Peyer's patch (tissue), 4 donors: ENCODE data around the gene C10orf71. TPM values are rescaled to one million over a fixed set of nuclear protein-coding genes. Genes with fewer than 3 reads are reported as not detected.

Experiments used
- DNase-seq, 3 donors: peaks; one replicate each; pipeline ENCODE4 v3.0.0-alpha.2; 2017 to 2019
- H3K27ac ChIP-seq, 4 donors: fragments of 200-600 bp; sonication (generic); one replicate each; pipeline ENCODE4 v1.5.1; 2016 to 2019
- H3K27me3 ChIP-seq, 2 donors: fragments of 200-600 bp; sonication (generic); one replicate each; pipeline ENCODE4 v1.5.1; 2019
- H3K36me3 ChIP-seq, 3 donors: fragments of 200-600 bp; sonication (generic); one replicate each; pipeline ENCODE4 v1.5.1; 2016 to 2019
- H3K4me1 ChIP-seq, 4 donors: fragments of 200-600 bp; sonication (generic); one replicate each; pipeline ENCODE4 v1.5.1; 2016 to 2019
- H3K4me3 ChIP-seq, 4 donors: fragments of 200-600 bp; sonication (generic); 1 replicate in 3 of 4; 2 replicates in 1 of 4; pipeline ENCODE4 v1.5.1; 2016 to 2019; ENCODE audit warnings: mild to moderate bottlenecking in 1 of 4
- H3K9me3 ChIP-seq, 4 donors: fragments of 200-600 bp; sonication (generic); one replicate each; pipeline ENCODE4 v1.5.1; 2016 to 2019; ENCODE audit warnings: mild to moderate bottlenecking in 1 of 4
- CTCF ChIP-seq, 6 experiments: fragments of 450-650 bp in 4 of 6; fragments of 200-600 bp in 2 of 6; sonication (generic) in 1 of 6; IDR thresholded peaks; one replicate each; pipeline ENCODE4 v1.5.1; 2017 to 2019; ENCODE audit warnings: antibody characterized with exemption in 6 of 6, mild to moderate bottlenecking in 3 of 6, moderate library complexity in 1 of 6
- POLR2A ChIP-seq, 2 donors: fragments of 450-650 bp; IDR thresholded peaks; one replicate each; pipeline ENCODE4 v1.5.1; 2017; ENCODE audit warnings: antibody characterized with exemption in 2 of 2, mild to moderate bottlenecking in 2 of 2, moderate library complexity in 2 of 2
- total RNA-seq, 4 donors: library from RNA; depleted of rRNA; stranded (reverse); fragments of >200 nt; gene quantifications; one replicate each; pipeline ENCODE4 v1.1.0, GENCODE V29; 2016

C10orf71 gene
- total RNA-seq, 4 donors from 2014 or later, result not detected

- no peak for TF ChIP-seq CTCF (IDR thresholded peaks at IDR 0.05)
These were observed 2.6 kb upstream of the C10orf71 start for GRCh38 chr10:49296382-49296781.

GRCh38 chr10:49296836-49297235, 2.1 kb upstream of the C10orf71 start:
- Histone ChIP-seq H3K9me3 (no peaks in the 10 kb centered on the region), H3K4me3 (no peak overlapping the region), H3K27me3 (no peaks in the 10 kb centered on the region), H3K4me1 (peaks cover 0 to 6% (median 0%) of the 10 kb centered on the region in 4 donors), H3K27ac (no peak overlapping the region), H3K36me3 (no peaks in the 10 kb centered on the region)
- TF ChIP-seq CTCF (IDR thresholded peaks at IDR 0.05) (no peak), POLR2A (IDR thresholded peaks at IDR 0.05) (no peak)
- no peak for DNase-seq

More at GRCh38 chr10:49296382-49296781, 2.6 kb upstream of the C10orf71 start:
- Histone ChIP-seq H3K4me3 (no peak overlapping the region), H3K27ac (no peak overlapping the region), H3K4me1 (peaks cover 0 to 6% (median 0%) of the 10 kb centered on the region in 4 donors), H3K36me3 (no peaks in the 10 kb centered on the region), H3K27me3 (no peaks in the 10 kb centered on the region), H3K9me3 (no peaks in the 10 kb centered on the region)
- DNase-seq, result no peak

GRCh38 chr10:49297818-49298670, 926 bp upstream of the C10orf71 start:
- no peaks in the 10 kb centered on the region for H3K27me3 ChIP-seq
- no peaks in the 10 kb centered on the region for H3K9me3 ChIP-seq
- H3K27ac ChIP-seq, result no peak overlapping the region
- no peak for DNase-seq
- TF ChIP-seq CTCF (IDR thresholded peaks at IDR 0.05) (no peak), POLR2A (IDR thresholded peaks at IDR 0.05) (no peak)
- H3K36me3 ChIP-seq, result no peaks in the 10 kb centered on the region
- H3K4me3 ChIP-seq, result no peak overlapping the region
- H3K4me1 ChIP-seq, result peaks cover 0 to 6% (median 0%) of the 10 kb centered on the region in 4 donors

- H3K27ac ChIP-seq, result no peak overlapping the region
- H3K9me3 ChIP-seq, result no peaks in the 10 kb centered on the region
- no peak for DNase-seq
- TF ChIP-seq CTCF (IDR thresholded peaks at IDR 0.05) (no peak), POLR2A (IDR thresholded peaks at IDR 0.05) (no peak)
- peaks cover 0 to 6% (median 0%) of the 10 kb centered on the region in 4 donors for H3K4me1 ChIP-seq
- no peaks in the 10 kb centered on the region for H3K27me3 ChIP-seq
- no peaks in the 10 kb centered on the region for H3K36me3 ChIP-seq
- no peak overlapping the region for H3K4me3 ChIP-seq
These were observed 343 bp upstream of the C10orf71 start for GRCh38 chr10:49298671-49298982.

GRCh38 chr10:49299816-49300139, 808 bp downstream of the C10orf71 start:
- H3K27ac ChIP-seq, result peak overlapping the region in 1 of 4 donors; percentile 75
- H3K27me3 ChIP-seq, result no peaks in the 10 kb centered on the region
- DNase-seq, result peak in 2 of 3 donors; percentile 79 to 80
- no peaks in the 10 kb centered on the region for H3K9me3 ChIP-seq
- H3K36me3 ChIP-seq, result no peaks in the 10 kb centered on the region
- H3K4me3 ChIP-seq, result no peak overlapping the region
- TF ChIP-seq CTCF (IDR thresholded peaks at IDR 0.05), result no peak
- TF ChIP-seq POLR2A (IDR thresholded peaks at IDR 0.05), result no peak
- peaks cover 0 to 6% (median 0%) of the 10 kb centered on the region in 4 donors for H3K4me1 ChIP-seq
